Astrocyte (in vitro differentiated cells and primary cell): Measurements from ENCODE around the gene FGFRL1.

Source experiments
- CTCF ChIP-seq: IDR thresholded peaks from 2 replicates; pipeline ENCODE4 v1.5.1; 2011; ENCODE audit warnings: low read depth, mild to moderate bottlenecking, inconsistent platforms, low read length, moderate library complexity; ENCODE audit not compliant: insufficient read depth
- EZH2 ChIP-seq: IDR thresholded peaks from 2 replicates; pipeline ENCODE4 v1.6.1; 2012; ENCODE audit warnings: mild to moderate bottlenecking, low read length, inconsistent platforms; ENCODE audit not compliant: insufficient read depth

DNA sequence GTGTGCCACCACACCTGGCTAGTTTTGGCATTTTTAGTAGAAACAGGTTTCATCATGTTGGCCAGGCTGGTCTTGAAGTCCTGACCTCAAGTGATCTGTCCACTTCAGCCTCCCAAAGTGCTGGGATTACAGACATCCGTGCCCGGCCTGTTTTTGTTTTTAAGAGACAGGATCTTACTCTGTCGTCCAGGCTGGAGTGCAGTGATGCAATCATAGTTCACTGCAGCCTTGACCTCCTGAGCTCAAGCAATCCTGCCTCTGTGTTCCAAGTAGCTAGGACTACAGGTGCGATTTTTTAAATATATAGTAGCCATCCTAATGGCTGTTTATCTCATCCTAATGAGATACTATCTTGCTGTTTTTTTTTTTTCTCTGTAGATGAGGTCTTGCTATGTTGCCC lies 54.3 kb downstream of the FGFRL1 start:
- TF ChIP-seq CTCF (no peak), EZH2 (no peak)
